DOHH2 (cell line): ENCODE data around the gene TNXB.
"Not testable (repeated sequence)": the region's sequence is repeated elsewhere in the genome, so short reads cannot be mapped to it uniquely, and the experiment has no call there.

Experiments
- H3F3A ChIP-seq: fragments of 200-600 bp; sonication (generic), shearing (Covaris generic); 2 replicates; pipeline ENCODE4 v1.6.0; 2016; ENCODE audit warnings: antibody characterized with exemption, mild to moderate bottlenecking; ENCODE audit not compliant: control insufficient read depth, insufficient read depth
- H3K27ac ChIP-seq: fragments of 200-600 bp; sonication (generic); 2 replicates; pipeline ENCODE4 v1.5.1; 2014; ENCODE audit warnings: low read depth, mild to moderate bottlenecking, low read length, moderate library complexity
- H3K27me3 ChIP-seq: fragments of 200-600 bp; sonication (generic); 2 replicates; pipeline ENCODE4 v1.6.1; 2014; ENCODE audit warnings: mild to moderate bottlenecking, low read length, mixed read lengths; ENCODE audit not compliant: control insufficient read depth
- H3K36me3 ChIP-seq: fragments of 200-600 bp; sonication (generic); 2 replicates; pipeline ENCODE4 v1.6.1; 2014; ENCODE audit warnings: mild to moderate bottlenecking, low read length, moderate library complexity, mixed read lengths; ENCODE audit not compliant: control insufficient read depth
- H3K4me1 ChIP-seq: fragments of 200-600 bp; sonication (generic); 2 replicates; pipeline ENCODE4 v1.6.1; 2014; ENCODE audit warnings: mild to moderate bottlenecking, low read length, mixed read lengths; ENCODE audit not compliant: control insufficient read depth
- H3K4me2 ChIP-seq: fragments of 200-600 bp; sonication (generic); 2 replicates; pipeline ENCODE4 v1.6.0; 2014; ENCODE audit warnings: mild to moderate bottlenecking, low read length, moderate library complexity
- H3K4me3 ChIP-seq: fragments of 200-600 bp; sonication (generic); 2 replicates; pipeline ENCODE4 v1.5.1; 2014; ENCODE audit warnings: mild to moderate bottlenecking, low read length, mixed read lengths
- H3K79me2 ChIP-seq: fragments of 200-600 bp; sonication (generic); 2 replicates; pipeline ENCODE4 v1.6.1; 2014; ENCODE audit warnings: mild to moderate bottlenecking, low read length, mixed read lengths; ENCODE audit not compliant: control insufficient read depth
- H3K9me2 ChIP-seq: fragments of 200-600 bp; sonication (generic); replicated peaks from 2 replicates; pipeline ENCODE4 v1.6.1; 2014; ENCODE audit warnings: mild to moderate bottlenecking, low read length, mixed read lengths; ENCODE audit not compliant: control insufficient read depth
- H3K9me3 ChIP-seq: fragments of 200-600 bp; sonication (generic); 2 replicates; pipeline ENCODE4 v1.6.1; 2014; ENCODE audit warnings: antibody characterized with exemption, low read length, mixed read lengths; ENCODE audit not compliant: control insufficient read depth, insufficient read depth
- H4K20me1 ChIP-seq: fragments of 200-600 bp; sonication (generic); 2 replicates; pipeline ENCODE4 v1.6.0; 2014; ENCODE audit warnings: low read depth, mild to moderate bottlenecking, antibody characterized with exemption, low read length, moderate library complexity; ENCODE audit not compliant: control insufficient read depth, insufficient read depth
- CTCF ChIP-seq: fragments of 200-600 bp; sonication (generic); IDR thresholded peaks from one replicate; pipeline ENCODE4 v1.5.1; 2014; ENCODE audit warnings: antibody characterized with exemption, mild to moderate bottlenecking, low read depth, low read length; ENCODE audit not compliant: poor library complexity, severe bottlenecking
- EZH2phosphoT487 ChIP-seq: fragments of 200-600 bp; sonication (generic); IDR thresholded peaks from 2 replicates; pipeline ENCODE4 v1.6.1; 2017; ENCODE audit warnings: borderline replicate concordance, mild to moderate bottlenecking, antibody characterized with exemption, low read length, moderate library complexity, mixed read lengths

The TNXB gene

GRCh38 chr6:32107406-32107805, 1.7 kb downstream of the TNXB start:
- H4K20me1 ChIP-seq, result no peaks in the 10 kb centered on the region
- no peak overlapping the region for H3K4me3 ChIP-seq
- H3K4me2 ChIP-seq, result no peak overlapping the region
- H3K9me2 ChIP-seq, result no peaks in the 10 kb centered on the region
- H3K27ac ChIP-seq, result no peak overlapping the region
- no peak for TF ChIP-seq EZH2phosphoT487
- TF ChIP-seq CTCF, result no peak
- H3F3A ChIP-seq, result no peaks in the 10 kb centered on the region
- H3K9me3 ChIP-seq, result no peaks in the 10 kb centered on the region
- no peaks in the 10 kb centered on the region for H3K36me3 ChIP-seq
- no peaks in the 10 kb centered on the region for H3K4me1 ChIP-seq
- H3K27me3 ChIP-seq, result peaks cover 38% of the 10 kb centered on the region
- H3K79me2 ChIP-seq, result no peaks in the 10 kb centered on the region

GRCh38 chr6:32105433-32105832, 3.7 kb downstream of the TNXB start:
- Histone ChIP-seq H3F3A (no peaks in the 10 kb centered on the region), H3K27ac (no peak overlapping the region), H3K4me1 (no peaks in the 10 kb centered on the region), H3K4me3 (no peak overlapping the region), H3K9me2 (no peaks in the 10 kb centered on the region), H3K4me2 (no peak overlapping the region), H3K27me3 (peaks cover 38% of the 10 kb centered on the region), H3K9me3 (no peaks in the 10 kb centered on the region), H3K79me2 (no peaks in the 10 kb centered on the region), H4K20me1 (no peaks in the 10 kb centered on the region), H3K36me3 (no peaks in the 10 kb centered on the region)
- no peak for TF ChIP-seq CTCF
- TF ChIP-seq EZH2phosphoT487, result no peak

GRCh38 chr6:32102255-32102654, 6.9 kb downstream of the TNXB start:
- no peak overlapping the region for H3K4me3 ChIP-seq
- H3K36me3 ChIP-seq, result no peaks in the 10 kb centered on the region
- no peak overlapping the region for H3K4me2 ChIP-seq
- no peaks in the 10 kb centered on the region for H3K4me1 ChIP-seq
- H3F3A ChIP-seq, result no peaks in the 10 kb centered on the region
- peaks cover 16% of the 10 kb centered on the region for H3K27me3 ChIP-seq
- no peak for TF ChIP-seq EZH2phosphoT487
- TF ChIP-seq CTCF, result no peak
- H3K27ac ChIP-seq, result no peak overlapping the region
- no peaks in the 10 kb centered on the region for H4K20me1 ChIP-seq
- no peaks in the 10 kb centered on the region for H3K9me2 ChIP-seq
- no peaks in the 10 kb centered on the region for H3K79me2 ChIP-seq
- H3K9me3 ChIP-seq, result no peaks in the 10 kb centered on the region

- H3K27ac ChIP-seq, H3K27me3 ChIP-seq: not testable (repeated sequence)
Observed at GRCh38 chr6:32100251-32100650, 8.9 kb downstream of the TNXB start.

More at GRCh38 chr6:32100251-32100650, 8.9 kb downstream of the TNXB start:
- not testable (repeated sequence) for H3K36me3 ChIP-seq, H3K79me2 ChIP-seq, H3K4me3 ChIP-seq, H3K9me3 ChIP-seq, H3K4me1 ChIP-seq, H3K9me2 ChIP-seq, H4K20me1 ChIP-seq, H3K4me2 ChIP-seq, H3F3A ChIP-seq
